ENCODE data around the gene ETS1.

ETS1 gene

DNA sequence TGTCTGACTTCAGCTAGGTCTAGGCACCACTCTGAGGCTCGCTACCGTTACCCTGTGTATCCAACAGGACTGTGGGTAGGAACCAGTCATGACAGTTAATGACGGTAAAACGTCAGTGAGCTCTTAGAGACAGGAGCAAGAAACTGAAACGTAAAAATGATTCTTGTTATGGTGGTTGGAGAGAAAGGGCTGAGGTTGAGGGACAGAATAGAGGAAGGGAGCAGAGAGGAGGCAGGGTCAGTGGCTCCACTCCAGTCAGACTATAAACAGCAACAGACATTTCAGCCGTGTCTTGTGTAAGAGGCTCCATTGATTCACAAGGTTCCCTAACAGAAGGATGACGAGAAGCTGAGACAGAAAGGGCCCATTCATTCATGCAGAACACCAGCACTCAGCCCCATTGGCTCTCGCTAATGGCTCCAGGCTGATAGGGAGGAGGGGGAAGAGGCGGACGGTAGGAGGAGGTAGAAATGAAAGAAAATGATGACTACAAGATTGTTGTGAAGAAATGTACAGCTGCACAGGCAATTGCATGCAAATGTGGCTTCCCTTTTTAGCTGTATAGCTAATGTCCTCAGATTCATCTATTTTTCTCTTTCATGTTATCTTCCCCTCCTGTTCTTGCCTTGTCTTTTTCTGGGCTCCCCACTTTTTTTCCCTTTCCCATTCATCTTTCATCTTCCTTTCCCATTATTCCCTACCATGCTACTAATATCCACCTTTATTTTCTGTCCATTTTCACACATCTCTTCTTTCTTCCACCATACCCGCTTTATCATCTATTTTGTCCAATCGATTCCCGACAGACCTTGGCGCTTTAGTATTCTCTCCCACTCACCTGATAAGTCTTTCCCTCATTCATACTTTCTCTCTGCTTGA is 34.3 kb downstream of the ETS1 start (continued):
- TF ChIP-seq, protein P1, sequence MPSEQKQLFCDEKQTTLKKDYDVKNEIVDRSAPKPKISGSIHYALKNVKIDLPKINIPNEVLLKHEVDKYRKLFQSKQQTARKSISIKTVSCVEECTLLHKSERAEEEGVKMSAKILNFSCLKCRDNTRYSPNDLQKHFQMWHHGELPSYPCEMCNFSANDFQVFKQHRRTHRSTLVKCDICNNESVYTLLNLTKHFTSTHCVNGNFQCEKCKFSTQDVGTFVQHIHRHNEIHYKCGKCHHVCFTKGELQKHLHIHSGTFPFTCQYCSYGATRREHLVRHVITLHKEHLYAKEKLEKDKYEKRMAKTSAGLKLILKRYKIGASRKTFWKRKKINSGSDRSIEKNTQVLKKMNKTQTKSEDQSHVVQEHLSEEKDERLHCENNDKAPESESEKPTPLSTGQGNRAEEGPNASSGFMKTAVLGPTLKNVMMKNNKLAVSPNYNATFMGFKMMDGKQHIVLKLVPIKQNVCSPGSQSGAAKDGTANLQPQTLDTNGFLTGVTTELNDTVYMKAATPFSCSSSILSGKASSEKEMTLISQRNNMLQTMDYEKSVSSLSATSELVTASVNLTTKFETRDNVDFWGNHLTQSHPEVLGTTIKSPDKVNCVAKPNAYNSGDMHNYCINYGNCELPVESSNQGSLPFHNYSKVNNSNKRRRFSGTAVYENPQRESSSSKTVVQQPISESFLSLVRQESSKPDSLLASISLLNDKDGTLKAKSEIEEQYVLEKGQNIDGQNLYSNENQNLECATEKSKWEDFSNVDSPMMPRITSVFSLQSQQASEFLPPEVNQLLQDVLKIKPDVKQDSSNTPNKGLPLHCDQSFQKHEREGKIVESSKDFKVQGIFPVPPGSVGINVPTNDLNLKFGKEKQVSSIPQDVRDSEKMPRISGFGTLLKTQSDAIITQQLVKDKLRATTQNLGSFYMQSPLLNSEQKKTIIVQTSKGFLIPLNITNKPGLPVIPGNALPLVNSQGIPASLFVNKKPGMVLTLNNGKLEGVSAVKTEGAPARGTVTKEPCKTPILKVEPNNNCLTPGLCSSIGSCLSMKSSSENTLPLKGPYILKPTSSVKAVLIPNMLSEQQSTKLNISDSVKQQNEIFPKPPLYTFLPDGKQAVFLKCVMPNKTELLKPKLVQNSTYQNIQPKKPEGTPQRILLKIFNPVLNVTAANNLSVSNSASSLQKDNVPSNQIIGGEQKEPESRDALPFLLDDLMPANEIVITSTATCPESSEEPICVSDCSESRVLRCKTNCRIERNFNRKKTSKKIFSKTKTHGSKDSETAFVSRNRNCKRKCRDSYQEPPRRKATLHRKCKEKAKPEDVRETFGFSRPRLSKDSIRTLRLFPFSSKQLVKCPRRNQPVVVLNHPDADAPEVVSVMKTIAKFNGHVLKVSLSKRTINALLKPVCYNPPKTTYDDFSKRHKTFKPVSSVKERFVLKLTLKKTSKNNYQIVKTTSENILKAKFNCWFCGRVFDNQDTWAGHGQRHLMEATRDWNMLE (tag by site-specific recombination; conservative IDR thresholded peaks at IDR 0.05; ENCODE audit: low read depth) = no peak
- TF ChIP-seq ZNF510 (tag by site-specific recombination; IDR thresholded peaks at IDR 0.05; ENCODE audit: insufficient replicate concordance) (no peak), KLF16 (tag by site-specific recombination; IDR thresholded peaks at IDR 0.05) (no peak), ZNF629 (tag by site-specific recombination; IDR thresholded peaks at IDR 0.05) (no peak)

DNA sequence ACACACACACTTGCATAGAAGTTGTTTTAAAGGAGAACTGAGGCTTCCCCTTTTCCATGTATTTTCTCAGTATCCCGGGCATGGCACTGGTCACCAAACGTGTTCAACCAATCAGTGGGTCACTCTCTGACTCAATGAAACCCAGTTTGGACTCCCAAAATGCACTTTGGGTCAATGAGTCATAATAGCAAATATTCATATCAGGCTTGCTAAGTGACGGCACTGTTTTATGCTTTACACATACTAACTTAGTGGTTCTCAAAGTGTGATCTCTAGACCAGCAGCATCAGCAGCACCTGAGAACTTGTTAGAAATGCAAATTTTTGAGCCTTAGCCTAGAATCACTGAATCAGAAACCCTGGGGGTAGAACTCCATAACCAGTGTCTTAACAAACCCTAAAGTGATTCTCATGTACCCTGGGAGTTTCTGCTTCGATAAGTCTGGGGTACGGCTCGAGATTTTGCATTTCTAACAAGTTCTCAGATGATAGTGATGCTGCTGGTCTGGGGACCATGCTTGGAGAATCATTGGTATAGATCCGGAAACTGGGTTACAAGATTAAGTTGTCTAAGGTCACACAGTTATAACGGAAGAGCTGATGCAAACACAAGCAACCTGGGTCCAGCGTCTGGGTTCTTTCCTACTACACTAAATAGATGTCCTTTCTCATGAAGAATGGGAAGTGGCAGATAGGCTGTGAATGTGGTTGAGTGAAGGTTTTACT is 35.6 kb downstream of the ETS1 start:
- ChIA-PET POLR2A (no interaction called here), CTCF (interaction anchor here (0.7 to 5.0 kb wide), 2 partner anchors 78 to 255 kb away, joined by 6 to 56 read pairs; no protein-coding TSS in a partner anchor)
- Histone ChIP-seq H3K9me3 (ENCODE audit: control insufficient read depth, insufficient read depth, low read depth, low read length) (no peaks in the 10 kb centered on the region), H3K4me3 (ENCODE audit: low read depth, low read length) (no peak overlapping the region), H3K36me3 (ENCODE audit: control insufficient read depth in 2 of 2, insufficient read depth in 1 of 2, low read length in 2 of 2) (no peaks in the 10 kb centered on the region), H3K27ac (ENCODE audit: extremely low read depth, low read depth, low read length) (no peak overlapping the region), H3K4me1 (ENCODE audit: control insufficient read depth, insufficient read depth, low read length) (no peaks in the 10 kb centered on the region)
- TF ChIP-seq ZNF214 (tag by site-specific recombination; IDR thresholded peaks at IDR 0.05; ENCODE audit: borderline replicate concordance) (no peak), ZNF132 (tag by site-specific recombination; IDR thresholded peaks at IDR 0.05; ENCODE audit: borderline replicate concordance) (no peak), ZNF555 (tag by site-specific recombination; conservative IDR thresholded peaks at IDR 0.05) (no peak), OSR2 (tag by site-specific recombination; IDR thresholded peaks at IDR 0.05) (no peak), ZNF184 (tag by site-specific recombination; IDR thresholded peaks at IDR 0.05) (no peak), ZNF837 (tag by site-specific recombination; IDR thresholded peaks at IDR 0.05) (no peak), PRDM2 (tag by site-specific recombination; IDR thresholded peaks at IDR 0.05; ENCODE audit: borderline replicate concordance) (no peak), ZNF747 (tag by site-specific recombination; IDR thresholded peaks at IDR 0.05) (no peak), ZNF391 (tag by site-specific recombination; IDR thresholded peaks at IDR 0.05; ENCODE audit: borderline replicate concordance, low read depth) (no peak), ZNF266 (tag by site-specific recombination; IDR thresholded peaks at IDR 0.05; ENCODE audit: low read depth) (no peak), ZNF549 (tag by site-specific recombination; IDR thresholded peaks at IDR 0.05) (no peak), GLIS2 (tag by site-specific recombination; IDR thresholded peaks at IDR 0.05) (no peak), SALL2 (tag by site-specific recombination; IDR thresholded peaks at IDR 0.05; ENCODE audit: borderline replicate concordance) (no peak)

Data from HEK293 (cell line).